ENCODE results near the gene ATXN7L1.

DNA sequence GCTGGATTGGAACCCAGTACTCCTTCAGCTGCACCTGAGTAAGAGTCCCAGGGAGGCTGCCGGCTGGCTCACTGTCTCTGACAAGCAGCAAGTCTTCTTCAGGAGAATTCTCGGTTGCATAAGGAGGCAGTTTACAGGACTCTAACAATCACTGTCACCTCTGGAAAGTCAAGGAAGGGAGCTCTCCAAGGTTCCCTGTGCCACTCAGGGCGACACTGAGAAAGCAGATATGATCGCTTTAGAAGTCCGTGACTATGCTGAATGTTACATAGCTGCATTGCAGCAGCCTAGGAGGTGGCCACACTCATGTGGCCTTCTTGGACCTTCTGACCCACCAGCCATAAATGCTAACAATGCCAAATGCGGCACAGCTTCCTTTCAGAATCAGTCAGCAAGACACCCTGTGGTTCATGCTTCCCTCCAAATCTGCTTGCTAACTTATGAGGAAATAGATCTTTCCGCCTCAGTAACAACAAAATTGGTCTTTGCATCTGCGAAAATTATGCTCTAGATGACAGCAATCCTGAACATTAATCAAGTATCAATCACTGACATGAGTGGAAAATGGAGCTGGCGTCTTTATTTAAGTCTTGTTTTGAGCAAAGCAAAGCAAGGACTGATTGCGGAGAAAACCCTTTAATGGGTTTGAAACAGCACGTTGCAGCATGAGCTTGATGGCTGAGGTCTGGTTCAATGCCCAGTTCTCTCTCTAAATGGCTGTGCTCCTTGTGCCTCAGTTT, 132.9 kb downstream of the ATXN7L1 start:
- TF ChIP-seq POLR2A (IDR thresholded peaks at IDR 0.05; ENCODE audit: control extremely low read depth in 1 of 2, low read depth in 2 of 2, low read length in 2 of 2) = no peak
- no peak for TF ChIP-seq CTCF (IDR thresholded peaks at IDR 0.05; ENCODE audit: control extremely low read depth in 1 of 3, insufficient read depth in 1 of 3, low read depth in 1 of 3, low read length in 3 of 3)
- TF ChIP-seq TAF1 (IDR thresholded peaks at IDR 0.05; ENCODE audit: low read depth, low read length) = no peak
- no peak for TF ChIP-seq JUN (IDR thresholded peaks at IDR 0.05; ENCODE audit: low read depth, low read length)
- no peak for TF ChIP-seq RXRA (IDR thresholded peaks at IDR 0.05; ENCODE audit: insufficient read depth, low read depth, low read length)
- TF ChIP-seq RFX5 (IDR thresholded peaks at IDR 0.05; ENCODE audit: borderline replicate concordance, low read depth, low read length) = no peak
- TF ChIP-seq EGR1 (IDR thresholded peaks at IDR 0.05; ENCODE audit: borderline replicate concordance, low read depth, low read length) = no peak
- no peak for TF ChIP-seq EZH2 (IDR thresholded peaks at IDR 0.05; ENCODE audit: low read depth, low read length, severe bottlenecking)
- no peak for TF ChIP-seq SRF (IDR thresholded peaks at IDR 0.05; ENCODE audit: low read depth, low read length)
- TF ChIP-seq GTF2F1 (IDR thresholded peaks at IDR 0.05; ENCODE audit: borderline replicate concordance, low read depth, low read length) = no peak

Data from H1 (cell line).